AG09319 (cell line): ENCODE data around the gene CXCR2.

Experiments used
- DNase-seq: peaks from one replicate; pipeline ENCODE4 v3.0.0-alpha.2; 2010; ENCODE audit warnings: low read depth; ENCODE audit errors: extremely low read depth
- TF ChIP-seq, protein P1 (sequence below): IDR thresholded peaks from 2 replicates; pipeline ENCODE4 v1.5.1; 2011; ENCODE audit warnings: low read depth, mild to moderate bottlenecking, inconsistent platforms, low read length, moderate library complexity

The CXCR2 gene

DNA sequence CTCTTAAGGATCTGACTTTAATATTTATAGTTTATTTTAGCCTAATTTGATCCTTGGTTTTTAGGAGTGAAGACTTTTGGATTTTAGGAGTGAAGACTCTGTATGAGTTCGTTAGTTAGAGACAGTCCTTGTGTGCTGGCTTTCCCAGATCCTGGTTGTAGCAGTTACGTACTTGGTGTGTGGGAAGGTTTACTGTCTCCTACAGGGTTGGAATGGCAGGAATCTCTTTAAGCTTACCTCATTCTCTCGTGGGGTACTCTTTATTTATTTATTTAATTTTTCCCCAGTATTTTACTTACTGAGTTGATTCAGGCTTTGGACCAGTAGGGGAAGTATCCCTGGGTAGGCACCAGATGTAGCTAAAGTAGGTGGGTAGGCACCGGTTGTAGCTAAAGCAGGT is 1.8 kb upstream of the CXCR2 start:
- TF ChIP-seq, protein P1, sequence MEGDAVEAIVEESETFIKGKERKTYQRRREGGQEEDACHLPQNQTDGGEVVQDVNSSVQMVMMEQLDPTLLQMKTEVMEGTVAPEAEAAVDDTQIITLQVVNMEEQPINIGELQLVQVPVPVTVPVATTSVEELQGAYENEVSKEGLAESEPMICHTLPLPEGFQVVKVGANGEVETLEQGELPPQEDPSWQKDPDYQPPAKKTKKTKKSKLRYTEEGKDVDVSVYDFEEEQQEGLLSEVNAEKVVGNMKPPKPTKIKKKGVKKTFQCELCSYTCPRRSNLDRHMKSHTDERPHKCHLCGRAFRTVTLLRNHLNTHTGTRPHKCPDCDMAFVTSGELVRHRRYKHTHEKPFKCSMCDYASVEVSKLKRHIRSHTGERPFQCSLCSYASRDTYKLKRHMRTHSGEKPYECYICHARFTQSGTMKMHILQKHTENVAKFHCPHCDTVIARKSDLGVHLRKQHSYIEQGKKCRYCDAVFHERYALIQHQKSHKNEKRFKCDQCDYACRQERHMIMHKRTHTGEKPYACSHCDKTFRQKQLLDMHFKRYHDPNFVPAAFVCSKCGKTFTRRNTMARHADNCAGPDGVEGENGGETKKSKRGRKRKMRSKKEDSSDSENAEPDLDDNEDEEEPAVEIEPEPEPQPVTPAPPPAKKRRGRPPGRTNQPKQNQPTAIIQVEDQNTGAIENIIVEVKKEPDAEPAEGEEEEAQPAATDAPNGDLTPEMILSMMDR = no peak

DNA sequence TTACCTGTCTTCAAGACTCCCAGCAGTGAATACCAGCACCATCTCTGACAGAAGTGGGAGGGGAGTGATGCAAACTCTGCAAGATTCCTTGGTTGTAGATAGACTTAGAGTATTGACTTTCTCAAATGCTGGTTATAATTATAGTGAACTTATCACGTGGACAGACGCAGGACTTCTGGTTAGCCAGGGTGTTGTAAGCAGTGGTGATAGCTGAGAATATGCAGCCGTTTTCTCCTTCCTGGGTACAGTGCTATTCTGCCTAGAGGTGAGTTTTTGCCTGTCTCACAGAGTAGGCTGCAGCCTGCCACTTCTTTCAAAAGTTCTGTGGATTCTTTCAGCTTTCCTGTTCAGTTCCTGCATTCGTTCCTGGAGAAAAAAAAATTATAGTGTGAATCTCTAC is 733 bp upstream of the CXCR2 start:
- TF ChIP-seq, protein P1 = no peak
- no peak for DNase-seq

More for the DNA sequence above, 1.8 kb upstream of the CXCR2 start:
- no peak for DNase-seq

DNA sequence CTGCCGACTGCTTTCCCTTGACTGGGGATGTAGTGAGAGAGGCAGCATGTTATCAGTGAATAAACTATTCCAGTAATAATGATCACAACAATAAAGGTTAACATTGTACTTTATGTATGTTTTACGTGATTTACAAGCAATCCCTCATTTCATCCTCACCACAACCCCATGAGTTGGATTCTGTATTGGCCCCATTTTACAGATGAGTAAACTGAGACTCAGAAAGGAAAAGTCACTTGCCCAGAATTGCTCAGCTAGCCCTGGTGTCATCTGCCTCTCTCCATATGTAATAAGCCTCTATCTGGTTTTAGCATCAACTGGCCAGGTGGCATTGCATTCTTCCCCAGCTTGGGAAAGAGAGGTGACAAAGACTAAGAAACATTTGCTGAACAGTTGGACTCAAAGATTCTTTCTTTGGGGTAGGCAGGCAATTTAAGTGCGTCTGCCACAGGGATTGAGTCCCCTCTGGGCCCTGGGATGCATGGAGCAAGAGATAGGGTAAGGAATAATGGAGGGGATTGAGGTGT is 2.2 kb downstream of the CXCR2 start:
- DNase-seq = no peak
- TF ChIP-seq, protein P1 = no peak

DNA sequence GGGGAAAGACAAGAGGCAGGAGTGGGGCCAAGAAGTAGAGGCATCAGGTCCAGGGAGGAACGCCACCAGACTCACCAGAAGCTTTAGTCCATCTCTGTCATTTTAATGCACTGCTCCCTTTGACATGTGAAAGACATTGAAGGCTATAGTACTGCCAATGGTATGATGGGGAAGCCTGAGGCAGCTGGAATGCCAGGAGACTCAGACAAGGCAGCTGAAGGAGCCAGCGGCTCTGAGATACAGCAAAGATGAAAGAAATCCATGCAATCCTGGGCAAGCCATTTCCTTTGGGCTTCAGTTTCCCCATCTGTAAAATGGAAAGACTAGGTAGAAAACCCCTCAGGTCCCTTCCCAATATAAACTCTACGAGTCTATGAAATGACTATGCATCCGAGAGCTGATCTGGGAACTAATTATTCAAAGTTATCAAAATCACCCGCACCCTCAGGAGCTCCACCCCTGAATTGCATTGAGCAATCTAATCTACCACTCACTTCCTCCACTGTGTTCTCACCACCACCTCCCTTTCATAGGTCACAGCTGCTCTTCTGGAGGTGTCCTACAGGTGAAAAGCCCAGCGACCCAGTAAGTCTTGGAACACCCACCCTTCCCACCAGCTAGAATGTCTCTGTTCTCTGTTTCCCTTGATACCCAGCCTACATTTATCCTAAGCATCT is 3.1 kb downstream of the CXCR2 start:
- DNase-seq = no peak

DNA sequence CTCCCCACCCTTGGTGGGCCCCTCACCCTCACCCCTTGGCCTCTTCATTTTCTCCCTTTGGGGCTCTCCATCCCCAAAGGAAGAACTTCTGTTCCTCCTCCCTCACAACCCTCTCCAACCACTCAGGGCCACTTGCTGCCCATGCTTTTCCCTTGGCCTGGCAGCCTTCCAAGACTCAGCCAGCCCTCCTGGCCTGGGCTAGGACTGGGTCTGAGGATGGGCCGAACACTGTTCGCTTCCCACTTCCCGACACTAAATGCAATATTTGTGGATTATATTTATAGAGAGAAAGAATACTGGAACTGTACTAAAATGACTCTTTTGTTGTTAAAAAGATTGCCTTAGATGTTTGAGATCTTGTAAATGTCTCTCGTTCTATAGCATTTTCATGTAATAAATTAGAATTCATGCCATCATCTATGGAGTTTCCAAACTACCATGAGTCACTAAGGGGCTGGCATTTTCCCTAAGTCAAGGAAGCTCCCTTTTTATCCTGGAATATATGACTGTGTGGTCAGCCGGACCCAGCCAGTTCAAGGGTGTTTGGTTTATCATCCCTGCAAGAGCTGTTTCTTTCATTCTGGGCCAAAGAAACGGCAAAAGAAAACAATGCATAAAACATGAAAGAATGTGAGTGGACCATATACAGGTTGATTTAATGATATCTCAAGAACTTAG is 3.8 kb downstream of the CXCR2 start:
- TF ChIP-seq, protein P1 = no peak
- no peak for DNase-seq

More for the DNA sequence above, 3.1 kb downstream of the CXCR2 start:
- TF ChIP-seq, protein P1 = no peak

DNA sequence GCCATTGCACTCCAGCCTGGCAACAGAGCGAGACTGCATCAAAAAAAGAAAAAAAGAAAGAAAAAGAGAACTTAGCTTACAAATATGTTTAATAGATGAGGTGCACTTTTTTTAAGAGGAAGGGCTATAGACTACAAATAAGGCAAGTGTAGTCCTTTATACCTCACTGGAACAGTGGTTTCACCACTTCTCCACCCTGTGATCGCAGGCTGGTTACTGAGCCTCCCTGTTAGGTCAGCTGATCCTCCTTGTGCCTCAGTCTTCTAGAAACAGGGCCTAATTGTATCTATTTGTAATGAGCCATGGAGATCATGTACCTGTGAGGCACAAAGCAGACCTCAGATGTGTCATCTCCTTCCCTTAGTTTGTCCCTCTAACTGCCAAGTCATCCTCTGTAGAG is 4.5 kb downstream of the CXCR2 start:
- DNase-seq = no peak
- TF ChIP-seq, protein P1 = no peak

DNA sequence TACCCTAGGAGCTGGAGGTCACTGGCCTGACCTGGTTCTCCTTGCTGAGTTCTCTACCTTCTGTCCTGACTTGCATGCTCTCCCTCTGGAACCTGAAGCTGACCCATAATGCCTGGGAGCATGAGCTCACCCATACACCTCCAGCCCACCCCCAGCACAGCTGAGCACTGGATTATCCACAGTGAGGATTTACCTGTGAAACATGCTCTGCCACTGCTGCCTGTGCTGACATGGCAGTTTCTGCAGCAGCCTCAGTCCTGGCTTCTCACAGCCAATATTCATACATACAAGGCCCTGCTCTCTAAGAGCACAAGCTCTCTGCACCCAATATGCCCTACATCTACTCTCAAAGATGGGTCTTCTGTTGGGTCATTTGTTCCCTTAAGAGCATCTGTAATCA is 5.0 kb downstream of the CXCR2 start:
- TF ChIP-seq, protein P1 = no peak
- DNase-seq = no peak
